ENCODE measurements around the gene KRT78. TPM values are rescaled to one million over a fixed set of nuclear protein-coding genes. Genes with fewer than 3 reads are reported as not detected.
"Not testable (repeated sequence)": the region's sequence is repeated elsewhere in the genome, so short reads cannot be mapped to it uniquely, and the experiment has no call there.

Gene KRT78
- 1 to 10 TPM in 1 of 10 donors, under 1 TPM in 2, not detected in 7; 0.25 to 1.9 (median 0.52) TPM for polyA plus RNA-seq (ENCODE audit: insufficient read length in 10 of 10)
- long read RNA-seq, donor 1: 0 reads
- long read RNA-seq, donor 2: 0 reads
- long read RNA-seq, donor 3: 0 reads
- long read RNA-seq, donor 4: 0 reads
- long read RNA-seq, donor 5: 0 reads
- long read RNA-seq, donor 6: 0 reads
- long read RNA-seq, donor 7: 0 reads
- long read RNA-seq, donor 8: 0 reads
- long read RNA-seq, donor 9: 0 reads

- DNase-seq: no peak
These were observed at the start of gene KRT78 for GRCh38 chr12:52848661-52849255. KRT78 (minus strand) TSS chr12:52848994; CDS start chr12:52848930, 64 bp downstream.

GRCh38 chr12:52896190-52897100 lies 47.7 kb upstream of the KRT78 start:
- no peak for DNase-seq

- no peak for DNase-seq
These were observed 47.0 kb upstream of the KRT78 start for GRCh38 chr12:52895726-52896189.

- DNase-seq: no peak
These were observed 44.2 kb upstream of the KRT78 start for GRCh38 chr12:52892974-52893373.

GRCh38 chr12:52892207-52892852 lies 43.5 kb upstream of the KRT78 start:
- no peak for DNase-seq

- DNase-seq: no peak
These were observed 42.2 kb upstream of the KRT78 start for GRCh38 chr12:52891044-52891443.

GRCh38 chr12:52890417-52890816 lies 41.6 kb upstream of the KRT78 start:
- DNase-seq: no peak

GRCh38 chr12:52884526-52885293 lies 35.9 kb upstream of the KRT78 start:
- peak in 2 of 3 donors; percentile 67 to 73 for DNase-seq

- not testable (repeated sequence) for DNase-seq
These were observed 31.7 kb upstream of the KRT78 start for GRCh38 chr12:52880499-52880898.

- DNase-seq: peak; percentile 82 to 90 (median 82)
These were observed 30.9 kb upstream of the KRT78 start for GRCh38 chr12:52879394-52880351.

- DNase-seq: no peak
These were observed 30.0 kb upstream of the KRT78 start for GRCh38 chr12:52878507-52879393.

GRCh38 chr12:52877242-52877641 lies 28.4 kb upstream of the KRT78 start:
- DNase-seq: no peak

- no peak for DNase-seq
These were observed 27.6 kb upstream of the KRT78 start for GRCh38 chr12:52876372-52876771.

GRCh38 chr12:52874573-52875435 lies 26.0 kb upstream of the KRT78 start:
- DNase-seq: no peak

- peak; percentile 71 to 88 (median 79) for DNase-seq
These were observed 25.2 kb upstream of the KRT78 start for GRCh38 chr12:52873832-52874572.

- DNase-seq: peak in 1 of 3 donors; percentile 12
These were observed 24.7 kb upstream of the KRT78 start for GRCh38 chr12:52873513-52873831.
